Panc1 (cell line): ENCODE results near the gene ITGA11.

ENCODE experiments used
- POLR2AphosphoS5 ChIP-seq: IDR thresholded peaks from 2 replicates; pipeline ENCODE4 v1.6.1; 2012; ENCODE audit warnings: mild to moderate bottlenecking, low read depth, low read length, moderate library complexity
- SIN3A ChIP-seq: IDR thresholded peaks from 2 replicates; pipeline ENCODE4 v1.6.1; 2012; ENCODE audit warnings: low read depth, mild to moderate bottlenecking, low read length, moderate library complexity, borderline replicate concordance; ENCODE audit not compliant: insufficient read depth
- TF ChIP-seq, protein P1 (sequence below): fragments of 450-650 bp; IDR thresholded peaks from 2 replicates; pipeline ENCODE4 v1.5.1; 2017; ENCODE audit warnings: mild to moderate bottlenecking
- TF ChIP-seq, protein P2 (sequence below), 2 experiments: IDR thresholded peaks; 2 replicates each; pipeline ENCODE4 v1.6.1; 2011 to 2012; ENCODE audit warnings: low read depth in 2 of 2, control low read depth in 1 of 2, low read length in 1 of 2, mild to moderate bottlenecking in 1 of 2, moderate library complexity in 1 of 2; ENCODE audit not compliant: insufficient read depth in 1 of 2

DNA sequence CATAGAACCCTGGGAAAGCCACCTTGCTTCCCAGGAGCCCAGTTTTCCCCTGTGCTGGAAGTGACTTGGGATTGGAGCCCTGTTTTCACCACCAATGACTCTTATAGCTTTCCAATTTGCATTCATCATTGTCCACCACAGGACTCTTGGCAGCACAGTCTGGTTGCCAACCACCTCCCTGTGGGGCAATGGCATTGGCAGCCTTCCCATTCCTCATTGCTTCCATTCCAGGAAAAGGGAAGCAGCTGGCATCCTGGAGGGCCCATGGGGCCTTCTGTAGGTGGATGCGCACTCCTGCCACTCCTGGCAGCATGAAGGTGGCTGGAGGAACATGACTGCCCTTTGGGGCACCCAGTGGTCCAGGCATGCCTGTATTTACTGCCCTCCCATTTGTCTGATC is 96.7 kb downstream of the ITGA11 start:
- no peak for TF ChIP-seq SIN3A
- TF ChIP-seq, protein P1, sequence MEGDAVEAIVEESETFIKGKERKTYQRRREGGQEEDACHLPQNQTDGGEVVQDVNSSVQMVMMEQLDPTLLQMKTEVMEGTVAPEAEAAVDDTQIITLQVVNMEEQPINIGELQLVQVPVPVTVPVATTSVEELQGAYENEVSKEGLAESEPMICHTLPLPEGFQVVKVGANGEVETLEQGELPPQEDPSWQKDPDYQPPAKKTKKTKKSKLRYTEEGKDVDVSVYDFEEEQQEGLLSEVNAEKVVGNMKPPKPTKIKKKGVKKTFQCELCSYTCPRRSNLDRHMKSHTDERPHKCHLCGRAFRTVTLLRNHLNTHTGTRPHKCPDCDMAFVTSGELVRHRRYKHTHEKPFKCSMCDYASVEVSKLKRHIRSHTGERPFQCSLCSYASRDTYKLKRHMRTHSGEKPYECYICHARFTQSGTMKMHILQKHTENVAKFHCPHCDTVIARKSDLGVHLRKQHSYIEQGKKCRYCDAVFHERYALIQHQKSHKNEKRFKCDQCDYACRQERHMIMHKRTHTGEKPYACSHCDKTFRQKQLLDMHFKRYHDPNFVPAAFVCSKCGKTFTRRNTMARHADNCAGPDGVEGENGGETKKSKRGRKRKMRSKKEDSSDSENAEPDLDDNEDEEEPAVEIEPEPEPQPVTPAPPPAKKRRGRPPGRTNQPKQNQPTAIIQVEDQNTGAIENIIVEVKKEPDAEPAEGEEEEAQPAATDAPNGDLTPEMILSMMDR, result no peak
- no peak for TF ChIP-seq POLR2AphosphoS5
- TF ChIP-seq, protein P2, sequence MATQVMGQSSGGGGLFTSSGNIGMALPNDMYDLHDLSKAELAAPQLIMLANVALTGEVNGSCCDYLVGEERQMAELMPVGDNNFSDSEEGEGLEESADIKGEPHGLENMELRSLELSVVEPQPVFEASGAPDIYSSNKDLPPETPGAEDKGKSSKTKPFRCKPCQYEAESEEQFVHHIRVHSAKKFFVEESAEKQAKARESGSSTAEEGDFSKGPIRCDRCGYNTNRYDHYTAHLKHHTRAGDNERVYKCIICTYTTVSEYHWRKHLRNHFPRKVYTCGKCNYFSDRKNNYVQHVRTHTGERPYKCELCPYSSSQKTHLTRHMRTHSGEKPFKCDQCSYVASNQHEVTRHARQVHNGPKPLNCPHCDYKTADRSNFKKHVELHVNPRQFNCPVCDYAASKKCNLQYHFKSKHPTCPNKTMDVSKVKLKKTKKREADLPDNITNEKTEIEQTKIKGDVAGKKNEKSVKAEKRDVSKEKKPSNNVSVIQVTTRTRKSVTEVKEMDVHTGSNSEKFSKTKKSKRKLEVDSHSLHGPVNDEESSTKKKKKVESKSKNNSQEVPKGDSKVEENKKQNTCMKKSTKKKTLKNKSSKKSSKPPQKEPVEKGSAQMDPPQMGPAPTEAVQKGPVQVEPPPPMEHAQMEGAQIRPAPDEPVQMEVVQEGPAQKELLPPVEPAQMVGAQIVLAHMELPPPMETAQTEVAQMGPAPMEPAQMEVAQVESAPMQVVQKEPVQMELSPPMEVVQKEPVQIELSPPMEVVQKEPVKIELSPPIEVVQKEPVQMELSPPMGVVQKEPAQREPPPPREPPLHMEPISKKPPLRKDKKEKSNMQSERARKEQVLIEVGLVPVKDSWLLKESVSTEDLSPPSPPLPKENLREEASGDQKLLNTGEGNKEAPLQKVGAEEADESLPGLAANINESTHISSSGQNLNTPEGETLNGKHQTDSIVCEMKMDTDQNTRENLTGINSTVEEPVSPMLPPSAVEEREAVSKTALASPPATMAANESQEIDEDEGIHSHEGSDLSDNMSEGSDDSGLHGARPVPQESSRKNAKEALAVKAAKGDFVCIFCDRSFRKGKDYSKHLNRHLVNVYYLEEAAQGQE (IDR thresholded peaks at IDR 0.05; ENCODE audit: insufficient read depth in 1 of 2, low read depth in 2 of 2, low read length in 1 of 2), result no peak
